BLaER1 treated with 17β-estradiol and CSF1 and Interleukin-3, amounts not matched to agents 10 nM and 100 nM (cell line): Measurements from ENCODE around the gene ARHGDIA.

Source experiments
- H3K27ac ChIP-seq, 11 experiments: shearing (Covaris generic); formaldehyde crosslinking; 2 replicates each; pipeline ENCODE4 v1.8.1; 2022
- H3K27me3 ChIP-seq, 11 experiments: shearing (Covaris generic); formaldehyde crosslinking; 2 replicates each; pipeline ENCODE4 v1.8.1; 2022
- H3K36me3 ChIP-seq, 11 experiments: shearing (Covaris generic); formaldehyde crosslinking; 2 replicates each; pipeline ENCODE4 v1.8.1; 2022
- H3K4me1 ChIP-seq, 10 experiments: shearing (Covaris generic); formaldehyde crosslinking; 2 replicates each; pipeline ENCODE4 v1.8.1; 2022
- H3K4me2 ChIP-seq, 11 experiments: shearing (Covaris generic); formaldehyde crosslinking; 2 replicates each; pipeline ENCODE4 v1.8.1; 2022
- H3K4me3 ChIP-seq, 10 experiments: shearing (Covaris generic); formaldehyde crosslinking; 2 replicates each; pipeline ENCODE4 v1.8.1; 2022
- H3K9ac ChIP-seq, 11 experiments: shearing (Covaris generic); formaldehyde crosslinking; 2 replicates each; pipeline ENCODE4 v1.8.1; 2022
- H3K9me3 ChIP-seq, 11 experiments: shearing (Covaris generic); formaldehyde crosslinking; replicated peaks in 1 of 11; 2 replicates each; pipeline ENCODE4 v1.8.1; 2022
- H4K20me1 ChIP-seq, 11 experiments: shearing (Covaris generic); formaldehyde crosslinking; 2 replicates each; pipeline ENCODE4 v1.8.1; 2022
- Cebpa-rat ChIP-seq, 11 experiments: shearing (Covaris generic); IDR thresholded peaks; 2 replicates each; pipeline ENCODE4 v1.8.1; 2022

ARHGDIA gene

DNA sequence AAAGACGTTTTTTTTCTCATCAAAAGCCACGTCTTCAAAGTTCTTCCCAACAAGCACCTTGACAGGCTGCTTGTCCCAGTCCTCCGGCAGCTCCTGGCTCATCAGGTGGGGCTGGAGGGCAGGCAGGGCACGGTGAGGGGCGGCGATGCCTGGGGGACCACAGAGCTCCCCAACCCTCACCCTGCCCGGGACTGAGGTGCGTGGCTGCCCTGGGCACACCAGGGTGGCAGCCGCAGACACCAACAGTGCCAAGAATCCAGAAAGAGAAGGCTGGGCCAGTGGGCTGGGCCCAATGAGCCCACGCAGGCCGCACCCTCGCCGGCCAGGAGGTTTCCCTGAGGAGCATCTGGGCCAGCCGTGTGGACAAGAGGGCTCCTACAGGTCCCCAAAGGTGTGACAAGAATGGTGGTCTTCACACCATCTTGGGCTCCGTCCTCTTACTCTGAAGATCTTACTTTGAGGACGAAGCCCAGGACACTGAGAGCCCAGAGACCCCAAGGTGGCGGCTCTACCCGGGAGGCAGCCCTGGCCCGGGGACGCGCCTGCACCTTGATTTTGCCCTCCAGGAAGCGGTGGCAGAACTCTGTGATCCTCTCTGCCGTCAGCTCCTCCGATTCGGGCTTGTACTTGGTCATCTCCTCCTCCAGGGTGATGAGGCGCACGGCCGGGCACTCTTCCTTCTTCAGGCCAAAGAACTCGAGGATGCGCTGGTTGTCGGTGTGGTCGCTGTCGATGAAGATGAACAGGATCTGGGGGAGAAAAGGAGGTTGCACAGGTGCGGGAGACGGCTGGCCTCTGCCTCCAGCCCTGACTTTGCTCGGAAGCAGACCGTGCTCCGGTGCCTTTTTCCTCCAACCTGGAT is 25.0 kb downstream of the ARHGDIA start:
- peaks cover 17 to 100% (median 45%) of the 10 kb centered on the region in 11 experiments; a peak in 18 of 22 replicates for H4K20me1 ChIP-seq
- H3K36me3 ChIP-seq: peaks cover 85 to 99% (median 90%) of the 10 kb centered on the region in 11 experiments
- H3K9ac ChIP-seq: 0 out of 22 replicates have a peak overlapping the region, but pooled peaks of 1 of the 11 experiments have one; percentile 9
- no peaks in the 10 kb centered on the region for H3K27me3 ChIP-seq
- H3K4me1 ChIP-seq: peaks cover 7 to 41% (median 19%) of the 10 kb centered on the region in 10 experiments; a peak in 17 of 20 replicates
- TF ChIP-seq Cebpa-rat (IDR thresholded peaks at IDR 0.05): no peak
- H3K9me3 ChIP-seq: no peaks in the 10 kb centered on the region
- H3K27ac ChIP-seq: no peak overlapping the region
- H3K4me3 ChIP-seq: no peak overlapping the region
- H3K4me2 ChIP-seq: no peak overlapping the region

DNA sequence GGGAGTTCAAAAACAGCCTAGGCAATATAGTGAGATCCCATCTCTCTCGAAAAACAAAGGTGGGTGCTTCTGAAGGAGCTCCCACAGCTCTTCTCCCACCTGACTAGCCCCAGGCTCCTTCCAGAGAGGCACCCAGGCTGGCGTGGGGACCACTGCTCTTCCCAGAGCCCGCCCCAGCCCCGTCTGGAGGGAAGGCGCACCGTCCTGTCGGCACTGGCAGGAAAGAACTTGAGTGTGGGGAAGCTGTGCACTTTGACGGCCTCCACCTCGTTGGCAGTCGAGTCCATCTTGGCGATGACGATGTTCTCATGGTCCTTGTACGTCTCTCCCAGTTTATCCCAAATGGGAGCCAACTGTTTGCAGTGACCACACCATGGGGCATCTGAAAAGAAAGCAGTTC is 25.8 kb downstream of the ARHGDIA start:
- Histone ChIP-seq H3K4me2 (no peak overlapping the region), H3K9ac (0 out of 22 replicates have a peak overlapping the region, but pooled peaks of 1 of the 11 experiments have one; percentile 23), H3K9me3 (no peaks in the 10 kb centered on the region), H3K4me1 (peaks cover 7 to 49% (median 26%) of the 10 kb centered on the region in 10 experiments; a peak in 17 of 20 replicates), H3K36me3 (peaks cover 79 to 91% (median 83%) of the 10 kb centered on the region in 11 experiments), H3K4me3 (no peak overlapping the region), H3K27me3 (no peaks in the 10 kb centered on the region), H4K20me1 (peaks cover 9 to 98% (median 37%) of the 10 kb centered on the region in 11 experiments; a peak in 17 of 22 replicates), H3K27ac (no peak overlapping the region)
- no peak for TF ChIP-seq Cebpa-rat (IDR thresholded peaks at IDR 0.05)

- Histone ChIP-seq H4K20me1 (peaks cover 4 to 94% (median 37%) of the 10 kb centered on the region in 11 experiments; a peak in 17 of 22 replicates), H3K27me3 (no peaks in the 10 kb centered on the region), H3K4me2 (no peak overlapping the region), H3K9me3 (no peaks in the 10 kb centered on the region), H3K27ac (peak overlapping the region in 1 of 11 experiments; percentile 8; a peak in 1 of 22 replicates), H3K9ac (0 out of 22 replicates have a peak overlapping the region, but pooled peaks of 2 of the 11 experiments have one; percentile 23 to 29), H3K4me3 (no peak overlapping the region), H3K4me1 (peaks cover 7 to 53% (median 30%) of the 10 kb centered on the region in 10 experiments; a peak in 17 of 20 replicates), H3K36me3 (peaks cover 74 to 87% (median 78%) of the 10 kb centered on the region in 11 experiments)
- TF ChIP-seq Cebpa-rat (IDR thresholded peaks at IDR 0.05): no peak
Observed at GRCh38 chr17:81844887-81845286, 26.2 kb downstream of the ARHGDIA start.

- no peaks in the 10 kb centered on the region for H3K9me3 ChIP-seq
- no peaks in the 10 kb centered on the region for H3K27me3 ChIP-seq
- H3K4me3 ChIP-seq: no peak overlapping the region
- no peak for TF ChIP-seq Cebpa-rat (IDR thresholded peaks at IDR 0.05)
- H3K9ac ChIP-seq: 0 out of 22 replicates have a peak overlapping the region, but pooled peaks of 4 of the 11 experiments have one; percentile 9 to 29 (median 26)
- peaks cover 9 to 58% (median 35%) of the 10 kb centered on the region in 10 experiments; a peak in 18 of 20 replicates for H3K4me1 ChIP-seq
- H4K20me1 ChIP-seq: peaks cover 4 to 89% (median 36%) of the 10 kb centered on the region in 11 experiments; a peak in 17 of 22 replicates
- H3K36me3 ChIP-seq: peaks cover 69 to 82% (median 73%) of the 10 kb centered on the region in 11 experiments
- peak overlapping the region in 2 of 11 experiments; percentile 29 to 48; a peak in 2 of 22 replicates for H3K27ac ChIP-seq
- 0 out of 22 replicates have a peak overlapping the region, but pooled peaks of 1 of the 11 experiments have one; percentile 3 for H3K4me2 ChIP-seq
Observed at GRCh38 chr17:81844327-81844851, 26.7 kb downstream of the ARHGDIA start.

- TF ChIP-seq Cebpa-rat (IDR thresholded peaks at IDR 0.05): no peak
- H3K4me3 ChIP-seq: no peak overlapping the region
Observed at GRCh38 chr17:81843713-81844326, 27.3 kb downstream of the ARHGDIA start.

GRCh38 chr17:81842725-81843504 is 28.2 kb downstream of the ARHGDIA start:
- Histone ChIP-seq H4K20me1 (peaks cover 4 to 74% (median 36%) of the 10 kb centered on the region in 11 experiments; a peak in 16 of 22 replicates), H3K36me3 (peaks cover 56 to 67% (median 58%) of the 10 kb centered on the region in 11 experiments), H3K27ac (peak overlapping the region in 6 of 11 experiments; percentile 15 to 98 (median 96); a peak in 10 of 22 replicates), H3K4me2 (peak overlapping the region in 3 of 11 experiments; percentile 54 to 91 (median 81); a peak in 4 of 22 replicates), H3K4me1 (peaks cover 22 to 73% (median 50%) of the 10 kb centered on the region in 10 experiments), H3K9me3 (no peaks in the 10 kb centered on the region), H3K9ac (peak overlapping the region in 7 of 11 experiments; percentile 10 to 63 (median 29); a peak in 9 of 22 replicates), H3K27me3 (no peaks in the 10 kb centered on the region), H3K4me3 (no peak overlapping the region)
- TF ChIP-seq Cebpa-rat (IDR thresholded peaks at IDR 0.05): no peak

More at GRCh38 chr17:81843713-81844326, 27.3 kb downstream of the ARHGDIA start:
- peaks cover 64 to 76% (median 67%) of the 10 kb centered on the region in 11 experiments for H3K36me3 ChIP-seq
- 0 out of 22 replicates have a peak overlapping the region, but pooled peaks of 1 of the 11 experiments have one; percentile 91 for H3K4me2 ChIP-seq
- peaks cover 4 to 83% (median 36%) of the 10 kb centered on the region in 11 experiments; a peak in 16 of 22 replicates for H4K20me1 ChIP-seq
- peaks cover 14 to 64% (median 41%) of the 10 kb centered on the region in 10 experiments for H3K4me1 ChIP-seq
- peak overlapping the region in 2 of 11 experiments; percentile 40 to 48; a peak in 2 of 22 replicates for H3K27ac ChIP-seq
- peak overlapping the region in 5 of 11 experiments; percentile 10 to 37 (median 28); a peak in 2 of 22 replicates for H3K9ac ChIP-seq
- H3K27me3 ChIP-seq: no peaks in the 10 kb centered on the region
- H3K9me3 ChIP-seq: no peaks in the 10 kb centered on the region

- peaks cover 51 to 61% (median 53%) of the 10 kb centered on the region in 11 experiments for H3K36me3 ChIP-seq
Observed at GRCh38 chr17:81842378-81842724, 28.8 kb downstream of the ARHGDIA start.

More at GRCh38 chr17:81842378-81842724, 28.8 kb downstream of the ARHGDIA start:
- Histone ChIP-seq H3K27me3 (no peaks in the 10 kb centered on the region), H3K9me3 (no peaks in the 10 kb centered on the region), H3K27ac (peak overlapping the region in 5 of 11 experiments; percentile 90 to 98 (median 96); a peak in 9 of 22 replicates), H3K4me2 (peak overlapping the region in 8 of 11 experiments; percentile 54 to 91 (median 77); a peak in 13 of 22 replicates), H3K4me1 (peaks cover 28 to 79% (median 56%) of the 10 kb centered on the region in 10 experiments), H3K9ac (peak overlapping the region in 7 of 11 experiments; percentile 26 to 72 (median 63); a peak in 7 of 22 replicates), H3K4me3 (no peak overlapping the region), H4K20me1 (peaks cover 3 to 68% (median 36%) of the 10 kb centered on the region in 11 experiments; a peak in 16 of 22 replicates)
- no peak for TF ChIP-seq Cebpa-rat (IDR thresholded peaks at IDR 0.05)
